Smooth muscle cell (in vitro differentiated cells): Measurements from ENCODE around the gene ADAM22. TPM values are rescaled to one million over a fixed set of nuclear protein-coding genes. Genes with fewer than 3 reads are reported as not detected.

ENCODE experiments used
- DNase-seq: peaks from one replicate; lab custom pipeline; 2025; ENCODE audit not compliant: unreplicated experiment; lab: John Stamatoyannopoulos, UW
- H2AFZ ChIP-seq: fragments of 200-600 bp; sonication (generic); 2 replicates; pipeline ENCODE4 v1.6.0; 2016; ENCODE audit warnings: antibody characterized with exemption, low read depth, mild to moderate bottlenecking
- H3F3A ChIP-seq: fragments of 200-600 bp; sonication (generic); 2 replicates; pipeline ENCODE4 v1.6.0; 2017; ENCODE audit warnings: antibody characterized with exemption, low read depth
- H3K27ac ChIP-seq: fragments of 200-600 bp; sonication (generic); 2 replicates; pipeline ENCODE4 v1.5.1; 2016; ENCODE audit warnings: low read depth, mild to moderate bottlenecking
- H3K27me3 ChIP-seq: fragments of 200-600 bp; sonication (generic); 2 replicates; pipeline ENCODE4 v1.6.1; 2016; ENCODE audit warnings: low read depth, mild to moderate bottlenecking
- H3K36me3 ChIP-seq: fragments of 200-600 bp; sonication (generic); 2 replicates; pipeline ENCODE4 v1.5.1; 2016; ENCODE audit warnings: low read depth
- H3K4me1 ChIP-seq: fragments of 200-600 bp; sonication (generic); 2 replicates; pipeline ENCODE4 v1.5.1; 2016; ENCODE audit warnings: low read depth
- H3K4me2 ChIP-seq: fragments of 200-600 bp; sonication (generic); 2 replicates; pipeline ENCODE4 v1.6.0; 2016; ENCODE audit warnings: mild to moderate bottlenecking
- H3K4me3 ChIP-seq: fragments of 200-600 bp; sonication (generic); 2 replicates; pipeline ENCODE4 v1.5.1; 2016; ENCODE audit warnings: mild to moderate bottlenecking
- H3K79me2 ChIP-seq: fragments of 200-600 bp; sonication (generic); 2 replicates; pipeline ENCODE4 v1.6.0; 2016; ENCODE audit warnings: low read depth, mild to moderate bottlenecking
- H3K9ac ChIP-seq: fragments of 200-600 bp; sonication (generic); 2 replicates; pipeline ENCODE4 v1.6.0; 2016; ENCODE audit warnings: low read depth
- H3K9me3 ChIP-seq: fragments of 200-600 bp; sonication (generic); replicated peaks from 2 replicates; pipeline ENCODE4 v1.5.1; 2016; ENCODE audit warnings: low read depth
- H4K20me1 ChIP-seq: fragments of 200-600 bp; sonication (generic); 2 replicates; pipeline ENCODE4 v1.6.0; 2016; ENCODE audit warnings: low read depth
- CTCF ChIP-seq: fragments of 200-600 bp; sonication (generic); IDR thresholded peaks from 2 replicates; pipeline ENCODE4 v1.5.1; 2017; ENCODE audit warnings: borderline replicate concordance, mild to moderate bottlenecking, antibody characterized with exemption; ENCODE audit not compliant: insufficient read depth, poor library complexity, severe bottlenecking
- WGBS: methylation state at CpG from one replicate; pipeline ENCODE4 v1.1.7; 2016; ENCODE audit warnings: low lambda C conversion rate; 5-methylcytosine and 5-hydroxymethylcytosine counted together
- polyA plus RNA-seq: library from polyadenylated mRNA; unstranded; fragments of >200 nt; fragmentation: Nextera tagmentation; extraction: Ambion mirVana; gene quantifications from 2 replicates; pipeline ENCODE4 v1.2.1, GENCODE V29; 2016
- total RNA-seq: library from RNA; depleted of rRNA; stranded (reverse); fragments of >200 nt; gene quantifications from 2 replicates; pipeline ENCODE4 v1.2.3, GENCODE V29; 2014

The ADAM22 gene
- total and polyA plus RNA-seq, 2 experiments from 2014 or later: 0.10 to 0.22 TPM

- H4K20me1 ChIP-seq: no peaks in the 10 kb centered on the region
- no peak for TF ChIP-seq CTCF
- H3K4me3 ChIP-seq: no peak overlapping the region
- H3K36me3 ChIP-seq: no peaks in the 10 kb centered on the region
- no peak overlapping the region for H3K4me2 ChIP-seq
- 84% methylated on average over 3 of the region's 3 CpGs for WGBS
- H3K27ac ChIP-seq: no peak overlapping the region
- DNase-seq: no peak
- no peaks in the 10 kb centered on the region for H3K9me3 ChIP-seq
- H3K27me3 ChIP-seq: no peaks in the 10 kb centered on the region
- no peaks in the 10 kb centered on the region for H3K4me1 ChIP-seq
- no peaks in the 10 kb centered on the region for H3K79me2 ChIP-seq
- H3K9ac ChIP-seq: no peak overlapping the region
- H3F3A ChIP-seq: no peaks in the 10 kb centered on the region
- H2AFZ ChIP-seq: no peak overlapping the region
Measured at GRCh38 chr7:88191911-88192310, 257.9 kb downstream of the ADAM22 start.

GRCh38 chr7:88200261-88200660 lies 266.2 kb downstream of the ADAM22 start:
- no peak overlapping the region for H3K4me3 ChIP-seq
- no peak for TF ChIP-seq CTCF

GRCh38 chr7:88200789-88201188 lies 266.7 kb downstream of the ADAM22 start:
- Histone ChIP-seq H2AFZ (no peak overlapping the region), H3K4me2 (no peak overlapping the region), H3K9ac (no peak overlapping the region), H4K20me1 (no peaks in the 10 kb centered on the region), H3K4me1 (peaks cover 7% of the 10 kb centered on the region), H3F3A (no peaks in the 10 kb centered on the region), H3K36me3 (peaks cover 1% of the 10 kb centered on the region), H3K27ac (no peak overlapping the region), H3K4me3 (no peak overlapping the region), H3K79me2 (no peaks in the 10 kb centered on the region), H3K27me3 (no peaks in the 10 kb centered on the region), H3K9me3 (no peaks in the 10 kb centered on the region)
- TF ChIP-seq CTCF: no peak
- WGBS: 72% methylated on average over 4 of the region's 4 CpGs
- DNase-seq: no peak

More at GRCh38 chr7:88200261-88200660, 266.2 kb downstream of the ADAM22 start:
- H3F3A ChIP-seq: no peaks in the 10 kb centered on the region
- no peaks in the 10 kb centered on the region for H3K36me3 ChIP-seq
- H4K20me1 ChIP-seq: no peaks in the 10 kb centered on the region
- DNase-seq: no peak
- no peak overlapping the region for H2AFZ ChIP-seq
- no peaks in the 10 kb centered on the region for H3K9me3 ChIP-seq
- H3K27ac ChIP-seq: no peak overlapping the region
- no peak overlapping the region for H3K9ac ChIP-seq
- no peaks in the 10 kb centered on the region for H3K27me3 ChIP-seq
- H3K4me2 ChIP-seq: no peak overlapping the region
- H3K4me1 ChIP-seq: peaks cover 7% of the 10 kb centered on the region
- no peaks in the 10 kb centered on the region for H3K79me2 ChIP-seq
- WGBS: 95% methylated on average over 3 of the region's 3 CpGs

- no peak overlapping the region for H3K4me3 ChIP-seq
- no peak for TF ChIP-seq CTCF
- H3K4me1 ChIP-seq: peaks cover 7% of the 10 kb centered on the region
- no peak overlapping the region for H3K4me2 ChIP-seq
- no peaks in the 10 kb centered on the region for H3K27me3 ChIP-seq
- H3K9ac ChIP-seq: no peak overlapping the region
- H3K36me3 ChIP-seq: peaks cover 6% of the 10 kb centered on the region
- no peaks in the 10 kb centered on the region for H3F3A ChIP-seq
- H3K9me3 ChIP-seq: no peaks in the 10 kb centered on the region
- H3K27ac ChIP-seq: no peak overlapping the region
- H3K79me2 ChIP-seq: no peaks in the 10 kb centered on the region
- no peaks in the 10 kb centered on the region for H4K20me1 ChIP-seq
- no peak for DNase-seq
- H2AFZ ChIP-seq: no peak overlapping the region
Measured at GRCh38 chr7:88201305-88201704, 267.3 kb downstream of the ADAM22 start.
